HG03060 (cell line): ENCODE data around the gene UMAD1.

Source experiments
- ATAC-seq: cut with Tn5 transposase; IDR thresholded peaks from one replicate; pipeline ENCODE4 v1.9.1; 2021; ENCODE audit warnings: low read depth, moderate number of reproducible peaks; ENCODE audit not compliant: unreplicated experiment

UMAD1 gene

GRCh38 chr7:7640221-7641128, at the start of gene UMAD1:
UMAD1 (plus strand) TSS chr7:7640752; CDS start chr7:7673372, 32,620 bp downstream.
- ATAC-seq = peak; percentile 99

GRCh38 chr7:7595451-7595850, 45.1 kb upstream of the UMAD1 start:
- no peak for ATAC-seq

GRCh38 chr7:7596176-7596575, 44.4 kb upstream of the UMAD1 start:
- ATAC-seq = no peak

- no peak for ATAC-seq
Observed at GRCh38 chr7:7607010-7607409, 33.5 kb upstream of the UMAD1 start.

- no peak for ATAC-seq
Observed at GRCh38 chr7:7609330-7609729, 31.2 kb upstream of the UMAD1 start.

- ATAC-seq = no peak
Observed at GRCh38 chr7:7612519-7612918, 28.0 kb upstream of the UMAD1 start.

- ATAC-seq = no peak
Observed at GRCh38 chr7:7613210-7613609, 27.3 kb upstream of the UMAD1 start.

GRCh38 chr7:7614018-7614741, 26.4 kb upstream of the UMAD1 start:
- no peak for ATAC-seq

- no peak for ATAC-seq
Observed at GRCh38 chr7:7617550-7617949, 23.0 kb upstream of the UMAD1 start.

- no peak for ATAC-seq
Observed at GRCh38 chr7:7618410-7618809, 22.1 kb upstream of the UMAD1 start.

- no peak for ATAC-seq
Observed at GRCh38 chr7:7620236-7620635, 20.3 kb upstream of the UMAD1 start.

GRCh38 chr7:7620644-7621210, 19.8 kb upstream of the UMAD1 start:
- ATAC-seq = no peak

GRCh38 chr7:7628476-7628875, 12.1 kb upstream of the UMAD1 start:
- ATAC-seq = no peak

GRCh38 chr7:7630626-7631329, 9.8 kb upstream of the UMAD1 start:
- ATAC-seq = no peak

GRCh38 chr7:7639421-7639820, 1.1 kb upstream of the UMAD1 start:
- ATAC-seq = no peak

GRCh38 chr7:7639847-7640220, 718 bp upstream of the UMAD1 start:
- no peak for ATAC-seq

- ATAC-seq = peak; percentile 4
Observed at GRCh38 chr7:7641129-7641663, 644 bp downstream of the UMAD1 start.

GRCh38 chr7:7642081-7642480, 1.5 kb downstream of the UMAD1 start:
- no peak for ATAC-seq

- no peak for ATAC-seq
Observed at GRCh38 chr7:7647495-7648036, 7.0 kb downstream of the UMAD1 start.

- ATAC-seq = no peak
Observed at GRCh38 chr7:7650682-7651206, 10.2 kb downstream of the UMAD1 start.
